IPS-11a (cell line): ENCODE measurements around the gene GDA.
"Not testable (repeated sequence)": the region's sequence is repeated elsewhere in the genome, so short reads cannot be mapped to it uniquely, and the experiment has no call there.

ENCODE experiments used
- H3K4me3 ChIP-seq: one replicate; pipeline ENCODE4 v1.5.1; 2013; ENCODE audit warnings: low read depth, low read length, control low read depth

GDA gene

GRCh38 chr9:72274441-72274840 is 125.2 kb downstream of the GDA start:
- H3K4me3 ChIP-seq: no peak overlapping the region

GRCh38 chr9:72274916-72275315 is 125.7 kb downstream of the GDA start:
- H3K4me3 ChIP-seq: no peak overlapping the region

- no peak overlapping the region for H3K4me3 ChIP-seq
Measured at GRCh38 chr9:72276429-72276828, 127.2 kb downstream of the GDA start.

- no peak overlapping the region for H3K4me3 ChIP-seq
Measured at GRCh38 chr9:72278959-72279358, 129.7 kb downstream of the GDA start.

- no peak overlapping the region for H3K4me3 ChIP-seq
Measured at GRCh38 chr9:72280913-72281500, 131.8 kb downstream of the GDA start.

- H3K4me3 ChIP-seq: no peak overlapping the region
Measured at GRCh38 chr9:72289401-72289800, 140.2 kb downstream of the GDA start.

- no peak overlapping the region for H3K4me3 ChIP-seq
Measured at GRCh38 chr9:72290311-72290710, 141.1 kb downstream of the GDA start.

GRCh38 chr9:72291576-72291975 is 142.3 kb downstream of the GDA start:
- not testable (repeated sequence) for H3K4me3 ChIP-seq

- no peak overlapping the region for H3K4me3 ChIP-seq
Measured at GRCh38 chr9:72292256-72292682, 143.0 kb downstream of the GDA start.

- no peak overlapping the region for H3K4me3 ChIP-seq
Measured at GRCh38 chr9:72292874-72293607, 143.8 kb downstream of the GDA start.

GRCh38 chr9:72294936-72295335 is 145.7 kb downstream of the GDA start:
- H3K4me3 ChIP-seq: no peak overlapping the region

GRCh38 chr9:72297516-72297915 is 148.3 kb downstream of the GDA start:
- H3K4me3 ChIP-seq: no peak overlapping the region

GRCh38 chr9:72299017-72299603 is 149.9 kb downstream of the GDA start:
- H3K4me3 ChIP-seq: no peak overlapping the region

GRCh38 chr9:72300873-72301272 is 151.6 kb downstream of the GDA start:
- H3K4me3 ChIP-seq: no peak overlapping the region
